ENCODE measurements around the gene TTYH3. TPM values are rescaled to one million over a fixed set of nuclear protein-coding genes. Genes with fewer than 3 reads are reported as not detected.

Gene TTYH3, protein sequence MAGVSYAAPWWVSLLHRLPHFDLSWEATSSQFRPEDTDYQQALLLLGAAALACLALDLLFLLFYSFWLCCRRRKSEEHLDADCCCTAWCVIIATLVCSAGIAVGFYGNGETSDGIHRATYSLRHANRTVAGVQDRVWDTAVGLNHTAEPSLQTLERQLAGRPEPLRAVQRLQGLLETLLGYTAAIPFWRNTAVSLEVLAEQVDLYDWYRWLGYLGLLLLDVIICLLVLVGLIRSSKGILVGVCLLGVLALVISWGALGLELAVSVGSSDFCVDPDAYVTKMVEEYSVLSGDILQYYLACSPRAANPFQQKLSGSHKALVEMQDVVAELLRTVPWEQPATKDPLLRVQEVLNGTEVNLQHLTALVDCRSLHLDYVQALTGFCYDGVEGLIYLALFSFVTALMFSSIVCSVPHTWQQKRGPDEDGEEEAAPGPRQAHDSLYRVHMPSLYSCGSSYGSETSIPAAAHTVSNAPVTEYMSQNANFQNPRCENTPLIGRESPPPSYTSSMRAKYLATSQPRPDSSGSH
- total RNA-seq, result 10 to 100 TPM; 21.5 to 62.6 (median 29.3) TPM

DNA sequence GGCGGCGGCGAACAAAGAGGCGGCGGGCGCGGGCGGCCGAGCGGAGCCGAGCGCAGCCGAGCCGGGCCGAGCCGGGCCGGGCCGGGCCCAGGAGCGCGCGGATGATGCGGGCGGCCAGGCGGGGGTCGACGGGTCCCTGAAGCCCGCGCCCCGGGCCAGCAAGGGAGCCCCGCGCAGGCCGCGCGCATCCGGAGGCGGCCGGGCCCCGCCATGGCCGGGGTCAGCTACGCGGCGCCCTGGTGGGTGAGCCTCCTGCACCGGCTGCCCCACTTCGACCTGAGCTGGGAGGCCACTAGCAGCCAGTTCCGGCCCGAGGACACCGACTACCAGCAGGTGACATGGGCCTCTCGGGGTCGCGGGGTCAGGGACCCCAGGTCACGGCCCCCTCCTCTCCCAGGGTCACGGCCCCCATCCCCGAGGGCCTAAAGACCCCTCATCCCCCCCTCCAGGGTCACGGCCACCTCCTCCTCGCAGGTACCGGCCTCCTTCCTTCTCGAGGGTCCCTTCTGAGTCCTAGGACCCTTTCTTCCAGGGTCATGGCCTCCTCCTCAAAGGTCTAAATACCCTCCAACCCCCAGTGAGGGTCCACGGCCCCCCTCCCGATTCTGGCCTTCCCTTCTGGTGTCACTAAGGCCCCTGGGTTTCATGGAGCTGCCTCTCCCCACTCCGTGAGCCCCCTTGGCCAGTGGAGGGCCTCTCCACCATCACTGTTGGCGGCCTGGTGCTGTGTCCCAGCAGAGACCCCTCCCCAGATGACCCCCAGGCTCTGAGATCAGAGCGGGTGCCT is at the start of gene TTYH3:
Gene TTYH3 (plus strand): TSS at position 41 of the 787 bp plus-strand sequence. CDS start 170 bp downstream, at position 211.
- peak; percentile 24 for ATAC-seq (ENCODE audit: low FRiP score)
- no peak for DNase-seq (ENCODE audit: low spot score)
- TF ChIP-seq, protein P1, sequence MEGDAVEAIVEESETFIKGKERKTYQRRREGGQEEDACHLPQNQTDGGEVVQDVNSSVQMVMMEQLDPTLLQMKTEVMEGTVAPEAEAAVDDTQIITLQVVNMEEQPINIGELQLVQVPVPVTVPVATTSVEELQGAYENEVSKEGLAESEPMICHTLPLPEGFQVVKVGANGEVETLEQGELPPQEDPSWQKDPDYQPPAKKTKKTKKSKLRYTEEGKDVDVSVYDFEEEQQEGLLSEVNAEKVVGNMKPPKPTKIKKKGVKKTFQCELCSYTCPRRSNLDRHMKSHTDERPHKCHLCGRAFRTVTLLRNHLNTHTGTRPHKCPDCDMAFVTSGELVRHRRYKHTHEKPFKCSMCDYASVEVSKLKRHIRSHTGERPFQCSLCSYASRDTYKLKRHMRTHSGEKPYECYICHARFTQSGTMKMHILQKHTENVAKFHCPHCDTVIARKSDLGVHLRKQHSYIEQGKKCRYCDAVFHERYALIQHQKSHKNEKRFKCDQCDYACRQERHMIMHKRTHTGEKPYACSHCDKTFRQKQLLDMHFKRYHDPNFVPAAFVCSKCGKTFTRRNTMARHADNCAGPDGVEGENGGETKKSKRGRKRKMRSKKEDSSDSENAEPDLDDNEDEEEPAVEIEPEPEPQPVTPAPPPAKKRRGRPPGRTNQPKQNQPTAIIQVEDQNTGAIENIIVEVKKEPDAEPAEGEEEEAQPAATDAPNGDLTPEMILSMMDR (IDR thresholded peaks at IDR 0.05), result no peak

DNA sequence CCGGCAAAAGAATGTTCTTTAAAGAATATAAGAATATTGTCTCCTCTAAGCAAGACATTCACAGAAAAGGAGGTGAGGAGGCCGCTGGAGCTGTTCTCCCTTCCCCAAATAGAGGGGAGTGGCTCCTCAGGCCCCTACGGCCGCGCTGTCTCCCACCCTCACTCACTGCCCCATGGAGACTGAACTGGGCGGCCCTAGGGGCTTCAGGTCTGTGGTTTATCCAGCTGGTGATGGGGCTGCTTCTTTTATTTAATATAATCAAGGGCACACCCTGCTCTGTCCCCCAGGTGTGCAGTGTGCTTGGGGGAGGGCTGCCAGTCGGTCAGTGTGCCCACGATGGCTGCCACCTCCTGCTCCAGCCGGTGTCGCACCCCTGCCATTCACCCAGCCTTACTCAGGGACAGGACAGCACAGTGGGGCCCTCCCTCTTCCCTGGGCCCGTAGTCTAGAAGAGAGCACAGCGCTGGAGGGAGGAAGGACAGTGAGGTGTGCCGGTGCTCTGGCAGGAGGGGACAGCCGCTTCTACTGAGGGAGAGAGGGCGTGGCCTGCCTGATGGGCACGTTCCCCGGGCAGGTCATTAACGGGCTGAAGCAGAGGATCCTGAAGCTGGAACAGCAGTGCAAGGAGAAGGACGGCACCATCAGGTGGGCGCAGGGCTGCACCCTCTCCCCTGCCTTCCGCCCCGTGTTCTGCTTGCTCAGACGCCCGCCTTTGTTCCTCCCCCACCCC is 49.6 kb upstream of the TTYH3 start:
- TF ChIP-seq, protein P1 (IDR thresholded peaks at IDR 0.05), result no peak
- DNase-seq (ENCODE audit: low spot score), result no peak
- ATAC-seq (ENCODE audit: low FRiP score), result no peak

DNA sequence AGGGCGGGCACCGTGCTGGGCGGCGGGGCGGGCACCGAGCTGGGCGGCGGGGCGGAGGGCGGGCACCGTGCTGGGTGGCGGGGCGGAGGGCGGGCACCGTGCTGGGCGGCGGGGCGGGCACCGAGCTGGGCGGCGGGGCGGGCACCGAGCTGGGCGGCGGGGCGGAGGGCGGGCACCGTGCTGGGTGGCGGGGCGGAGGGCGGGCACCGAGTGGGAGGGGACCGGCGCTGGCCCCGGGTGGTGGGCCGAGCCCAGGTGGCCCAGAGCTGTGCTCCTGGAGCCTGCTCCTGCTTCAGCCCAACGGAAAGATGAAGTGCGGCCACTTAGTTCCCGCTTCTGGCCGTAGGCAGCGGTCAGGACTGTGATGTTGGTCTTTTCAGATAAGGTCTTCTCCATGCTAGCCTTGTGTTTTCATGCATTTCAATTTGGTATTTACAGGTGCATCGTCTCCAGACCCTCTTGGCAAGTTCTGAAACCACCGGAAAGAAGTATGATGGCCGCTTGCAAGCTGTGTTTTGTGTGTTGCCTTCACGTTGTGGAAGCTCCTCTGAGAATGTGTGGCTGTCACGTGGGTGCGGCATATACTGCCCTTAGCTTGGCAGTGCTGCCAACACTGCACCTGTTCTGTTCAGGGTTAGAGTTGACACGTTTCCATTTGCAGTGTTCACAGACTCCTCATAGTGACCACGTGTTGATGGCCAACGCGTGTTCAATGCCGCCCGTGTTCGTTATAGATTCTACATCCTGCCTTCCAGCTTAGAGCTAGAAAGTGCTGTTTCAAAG is 47.8 kb upstream of the TTYH3 start:
- TF ChIP-seq, protein P1 (IDR thresholded peaks at IDR 0.05), result no peak
- ATAC-seq (ENCODE audit: low FRiP score) (no peak), DNase-seq (ENCODE audit: low spot score) (no peak)

DNA sequence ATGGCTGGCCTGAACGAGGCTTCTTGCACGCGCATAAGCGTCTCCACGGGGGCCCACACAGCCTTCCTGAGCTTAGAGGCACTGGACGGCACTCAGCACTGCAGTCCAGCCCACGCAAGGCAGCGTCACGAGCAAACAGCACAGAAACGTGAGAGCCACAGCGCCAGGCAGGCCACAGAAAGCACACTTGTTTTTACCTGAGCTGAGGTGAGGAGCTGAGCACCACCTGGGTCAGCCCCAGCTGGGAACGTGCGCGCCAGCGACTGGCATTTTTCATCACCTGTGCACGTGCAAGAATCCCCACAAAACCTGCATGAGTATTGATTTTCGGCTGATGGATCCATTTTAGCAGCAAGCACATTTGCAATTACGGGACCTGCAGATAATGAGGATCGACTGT is 46.3 kb upstream of the TTYH3 start:
- no peak for ATAC-seq (ENCODE audit: low FRiP score)
- TF ChIP-seq, protein P1 (IDR thresholded peaks at IDR 0.05), result no peak
- no peak for DNase-seq (ENCODE audit: low spot score)

DNA sequence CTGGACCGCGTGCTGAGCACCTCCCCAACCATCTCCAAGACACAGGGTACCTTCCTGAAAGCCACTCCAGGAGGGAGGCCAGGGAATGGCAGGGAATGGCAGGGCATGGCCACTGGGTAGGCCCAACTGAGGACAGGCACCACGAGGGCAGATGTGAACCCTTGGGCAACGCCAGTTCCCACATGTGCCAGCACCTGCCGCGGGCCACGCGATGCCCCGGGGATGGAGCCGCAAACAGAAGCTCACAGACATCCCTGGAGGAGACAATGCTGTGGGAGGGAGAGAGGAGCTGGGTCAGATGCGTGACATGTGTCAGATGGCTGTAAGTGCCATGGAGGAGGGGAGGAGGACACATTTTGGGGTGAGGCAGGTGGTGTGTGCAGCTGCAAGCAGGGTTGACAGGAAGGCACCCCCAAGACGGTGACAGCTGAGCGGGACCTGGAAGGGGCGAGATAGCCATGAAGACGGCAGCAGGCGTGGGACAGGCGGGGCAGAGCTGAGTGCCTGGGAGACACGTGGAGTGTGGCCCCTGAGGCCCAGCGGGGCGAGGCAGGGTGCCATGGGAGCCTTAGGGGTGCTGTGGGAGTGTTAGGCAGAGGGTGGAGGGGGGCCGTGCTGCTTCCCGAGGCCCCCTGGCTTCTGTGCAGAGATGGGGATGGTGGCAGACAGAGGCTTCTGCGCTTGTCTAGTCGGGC is 45.3 kb upstream of the TTYH3 start:
- DNase-seq (ENCODE audit: low spot score), result no peak
- ATAC-seq (ENCODE audit: low FRiP score), result no peak
- TF ChIP-seq, protein P1 (IDR thresholded peaks at IDR 0.05), result no peak
